Measurements from ENCODE around the gene SMPD3. TPM values are rescaled to one million over a fixed set of nuclear protein-coding genes. Genes with fewer than 3 reads are reported as not detected.

Gene SMPD3
- total RNA-seq, 1 experiment from 2014 or later, result 0.89 TPM

GRCh38 chr16:68310437-68310773 lies 137.9 kb downstream of the SMPD3 start:
- BruUV-seq (replicated peaks), result TSS peak; percentile 64
- H3K9ac ChIP-seq (ENCODE audit: low read length), result peak overlapping the region; percentile 84
- H4K20me1 ChIP-seq (ENCODE audit: insufficient read depth), result no peaks in the 10 kb centered on the region
- intact Hi-C loops (cut with micrococcal nuclease), result loop anchor here (2.0 to 5.0 kb wide), 2 partner anchors 43 to 76 kb away; no protein-coding TSS in a partner anchor
- peak overlapping the region; percentile 70 for H3K27ac ChIP-seq (ENCODE audit: low read depth, low read length)
- TF ChIP-seq EGR1 (IDR thresholded peaks at IDR 0.05; ENCODE audit: low read depth) (no peak), SRF (IDR thresholded peaks at IDR 0.05; ENCODE audit: low read depth) (no peak), EZH2phosphoT487 (IDR thresholded peaks at IDR 0.05; ENCODE audit: borderline replicate concordance) (no peak), ZNF274 (IDR thresholded peaks at IDR 0.05; ENCODE audit: low read depth, low read length) (no peak)
- H3K4me2 ChIP-seq (ENCODE audit: low read length), result peak overlapping the region; percentile 88
- ChIA-PET POLR2A (interaction anchor here (0.8 to 1.4 kb wide), 4 partner anchors 9 to 46 kb away, joined by 4 to 6 read pairs (median 4); partner anchors contain the start of gene SLC7A6), CTCF (interaction anchor here (0.7 to 1.4 kb wide), 6 partner anchors 15 to 427 kb away, joined by 3 to 5 read pairs (median 4); partner anchors contain the start of gene SLC7A6), RAD21 (ENCODE audit: low non-redundant PET in 1 of 2, low total read pairs in 2 of 2, uncharacterized antibody in 2 of 2, unreplicated experiment in 2 of 2) (interaction anchor here in 1 of 2 experiments (0.9 to 1.0 kb wide), 2 partner anchors 46 to 48 kb away, joined by 3 to 5 read pairs; partner anchors contain the start of gene SLC7A6)
- peak overlapping the region; percentile 96 to 97 for H3K4me3 ChIP-seq (replicated peaks in 1 of 2; ENCODE audit: low read depth in 1 of 2, low read length in 2 of 2)
- ATAC-seq, result peak; percentile 58
- H3K9me2 ChIP-seq (ENCODE audit: insufficient read depth), result no peaks in the 10 kb centered on the region
- no peak for DNase-seq (ENCODE audit: low read depth, low spot score)
- H2AFZ ChIP-seq (ENCODE audit: low read depth, low read length, poor library complexity, severe bottlenecking), result no peak overlapping the region
- H3K9me3 ChIP-seq (ENCODE audit: control insufficient read depth in 1 of 2, insufficient read depth in 1 of 2, low read depth in 1 of 2, low read length in 2 of 2), result no peaks in the 10 kb centered on the region
- peaks cover 12 to 14% of the 10 kb centered on the region in 2 experiments; a peak in 2 of 4 replicates for H3K36me3 ChIP-seq (ENCODE audit: control insufficient read depth in 1 of 2, insufficient read depth in 2 of 2, low read length in 2 of 2)
- H3K27me3 ChIP-seq (ENCODE audit: insufficient read depth, low read length), result no peaks in the 10 kb centered on the region
- H3K4me1 ChIP-seq (ENCODE audit: control insufficient read depth in 1 of 2, insufficient read depth in 2 of 2, low read length in 2 of 2), result peaks cover 7 to 17% of the 10 kb centered on the region in 2 experiments; a peak in 3 of 4 replicates
- H3K79me2 ChIP-seq (ENCODE audit: insufficient read depth, low read length), result peaks cover 88% of the 10 kb centered on the region

GRCh38 chr16:68309799-68310198 lies 138.5 kb downstream of the SMPD3 start:
- ChIA-PET POLR2A (no interaction called here), CTCF (no interaction called here), RAD21 (ENCODE audit: low non-redundant PET in 1 of 2, low total read pairs in 2 of 2, uncharacterized antibody in 2 of 2, unreplicated experiment in 2 of 2) (no interaction called here)
- Histone ChIP-seq H3K9me2 (ENCODE audit: insufficient read depth) (no peaks in the 10 kb centered on the region), H3K27me3 (ENCODE audit: insufficient read depth, low read length) (no peaks in the 10 kb centered on the region), H3K4me1 (ENCODE audit: control insufficient read depth in 1 of 2, insufficient read depth in 2 of 2, low read length in 2 of 2) (peaks cover 7 to 17% of the 10 kb centered on the region in 2 experiments; a peak in 3 of 4 replicates), H3K9me3 (ENCODE audit: control insufficient read depth in 1 of 2, insufficient read depth in 1 of 2, low read depth in 1 of 2, low read length in 2 of 2) (no peaks in the 10 kb centered on the region), H4K20me1 (ENCODE audit: insufficient read depth) (no peaks in the 10 kb centered on the region), H3K36me3 (ENCODE audit: control insufficient read depth in 1 of 2, insufficient read depth in 2 of 2, low read length in 2 of 2) (peaks cover 12 to 20% of the 10 kb centered on the region in 2 experiments; a peak in 2 of 4 replicates), H3K27ac (ENCODE audit: low read depth, low read length) (peak overlapping the region; percentile 70), H3K79me2 (ENCODE audit: insufficient read depth, low read length) (peaks cover 88% of the 10 kb centered on the region), H2AFZ (ENCODE audit: low read depth, low read length, poor library complexity, severe bottlenecking) (no peak overlapping the region), H3K4me3 (replicated peaks in 1 of 2; ENCODE audit: low read depth in 1 of 2, low read length in 2 of 2) (peak overlapping the region; percentile 96 to 97), H3K9ac (ENCODE audit: low read length) (peak overlapping the region; percentile 84), H3K4me2 (ENCODE audit: low read length) (peak overlapping the region; percentile 88)
- intact Hi-C loops (cut with micrococcal nuclease), result loop anchor here (2.0 to 5.0 kb wide), 2 partner anchors 42 to 75 kb away; no protein-coding TSS in a partner anchor
- no TSS peak for BruUV-seq (replicated peaks)
- DNase-seq (ENCODE audit: low read depth, low spot score) (no peak), ATAC-seq (no peak)
- TF ChIP-seq JUND (IDR thresholded peaks at IDR 0.05), result no peak
- no peak for TF ChIP-seq POLR2A (IDR thresholded peaks at IDR 0.05; ENCODE audit: borderline replicate concordance, extremely low read depth, insufficient read depth, insufficient read length)
- no peak for TF ChIP-seq EZH2phosphoT487 (IDR thresholded peaks at IDR 0.05; ENCODE audit: borderline replicate concordance)
- no peak for TF ChIP-seq YY1 (IDR thresholded peaks at IDR 0.05; ENCODE audit: extremely low read depth, insufficient replicate concordance, low read depth, low read length)
- TF ChIP-seq REST (IDR thresholded peaks at IDR 0.05; ENCODE audit: low read depth), result no peak
- no peak for TF ChIP-seq CBX3 (IDR thresholded peaks at IDR 0.05; ENCODE audit: low read depth)
- no peak for TF ChIP-seq FOSL1 (IDR thresholded peaks at IDR 0.05; ENCODE audit: low read depth)
- no peak for TF ChIP-seq ZNF274 (IDR thresholded peaks at IDR 0.05; ENCODE audit: low read depth, low read length)
- TF ChIP-seq TCF7L2 (IDR thresholded peaks at IDR 0.05; ENCODE audit: borderline replicate concordance, extremely low read depth, insufficient read depth, insufficient read length), result no peak
- no peak for TF ChIP-seq SRF (IDR thresholded peaks at IDR 0.05; ENCODE audit: low read depth)
- no peak for TF ChIP-seq ELF1 (IDR thresholded peaks at IDR 0.05; ENCODE audit: borderline replicate concordance, low read depth)
- no peak for TF ChIP-seq CEBPB (IDR thresholded peaks at IDR 0.05; ENCODE audit: low read depth)
- TF ChIP-seq EGR1 (IDR thresholded peaks at IDR 0.05; ENCODE audit: low read depth), result no peak
- TF ChIP-seq MAX (IDR thresholded peaks at IDR 0.05), result no peak
- TF ChIP-seq RAD21 (IDR thresholded peaks at IDR 0.05; ENCODE audit: low read depth), result no peak
- no peak for TF ChIP-seq SIN3A (IDR thresholded peaks at IDR 0.05; ENCODE audit: low read depth)
- TF ChIP-seq ATF3 (IDR thresholded peaks at IDR 0.05), result no peak
- no peak for TF ChIP-seq ZFX (IDR thresholded peaks at IDR 0.05)
- TF ChIP-seq SP1 (IDR thresholded peaks at IDR 0.05; ENCODE audit: low read depth), result no peak

Data from HCT116 (cell line).